Esophagus squamous epithelium (tissue), 4 donors: ENCODE measurements around the gene ANO6.

ENCODE experiments used
- POLR2A ChIP-seq, 4 donors: fragments of 450-650 bp; IDR thresholded peaks; one replicate each; pipeline ENCODE4 v1.6.1; 2017; ENCODE audit warnings: antibody characterized with exemption in 4 of 4, mild to moderate bottlenecking in 4 of 4, moderate library complexity in 3 of 4
- TF ChIP-seq, protein P1 (sequence below), 6 experiments: fragments of 450-650 bp in 4 of 6; fragments of 200-600 bp in 2 of 6; sonication (generic) in 2 of 6; IDR thresholded peaks; one replicate each; pipeline ENCODE4 v1.5.1; 2016 to 2019; ENCODE audit warnings: antibody characterized with exemption in 6 of 6, mild to moderate bottlenecking in 4 of 6, moderate library complexity in 4 of 6

- no peak for TF ChIP-seq POLR2A (IDR thresholded peaks at IDR 0.05)
- TF ChIP-seq, protein P1, sequence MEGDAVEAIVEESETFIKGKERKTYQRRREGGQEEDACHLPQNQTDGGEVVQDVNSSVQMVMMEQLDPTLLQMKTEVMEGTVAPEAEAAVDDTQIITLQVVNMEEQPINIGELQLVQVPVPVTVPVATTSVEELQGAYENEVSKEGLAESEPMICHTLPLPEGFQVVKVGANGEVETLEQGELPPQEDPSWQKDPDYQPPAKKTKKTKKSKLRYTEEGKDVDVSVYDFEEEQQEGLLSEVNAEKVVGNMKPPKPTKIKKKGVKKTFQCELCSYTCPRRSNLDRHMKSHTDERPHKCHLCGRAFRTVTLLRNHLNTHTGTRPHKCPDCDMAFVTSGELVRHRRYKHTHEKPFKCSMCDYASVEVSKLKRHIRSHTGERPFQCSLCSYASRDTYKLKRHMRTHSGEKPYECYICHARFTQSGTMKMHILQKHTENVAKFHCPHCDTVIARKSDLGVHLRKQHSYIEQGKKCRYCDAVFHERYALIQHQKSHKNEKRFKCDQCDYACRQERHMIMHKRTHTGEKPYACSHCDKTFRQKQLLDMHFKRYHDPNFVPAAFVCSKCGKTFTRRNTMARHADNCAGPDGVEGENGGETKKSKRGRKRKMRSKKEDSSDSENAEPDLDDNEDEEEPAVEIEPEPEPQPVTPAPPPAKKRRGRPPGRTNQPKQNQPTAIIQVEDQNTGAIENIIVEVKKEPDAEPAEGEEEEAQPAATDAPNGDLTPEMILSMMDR (IDR thresholded peaks at IDR 0.05), result no peak
Observed at GRCh38 chr12:45220363-45220931, 4.6 kb downstream of the ANO6 start.
